H1 (cell line): ENCODE results near the gene SNAPC2. TPM values are rescaled to one million over a fixed set of nuclear protein-coding genes. Genes with fewer than 3 reads are reported as not detected.

Experiments
- CTBP2 ChIP-seq: IDR thresholded peaks from 2 replicates; pipeline ENCODE4 v1.7.0; 2011; ENCODE audit warnings: borderline replicate concordance, mild to moderate bottlenecking, moderate library complexity, mixed read lengths, low read length; ENCODE audit not compliant: insufficient read depth, insufficient read length
- POLR2A ChIP-seq, 2 experiments: IDR thresholded peaks; 1 replicate in 1 of 2; 2 replicates in 1 of 2; pipeline ENCODE4 v1.6.1; 2011; ENCODE audit warnings: low read depth in 2 of 2, low read length in 2 of 2, mild to moderate bottlenecking in 2 of 2; ENCODE audit errors: control extremely low read depth in 1 of 2
- SUZ12 ChIP-seq: fragments of 200-600 bp; sonication (generic); IDR thresholded peaks from 2 replicates; pipeline ENCODE4 v1.6.1; 2012; ENCODE audit warnings: mild to moderate bottlenecking, inconsistent platforms, low read length, moderate library complexity, mixed read lengths
- TAF1 ChIP-seq: IDR thresholded peaks from 2 replicates; pipeline ENCODE4 v1.6.1; 2011; ENCODE audit warnings: mild to moderate bottlenecking, low read depth, low read length
- polyA plus RNA-seq, 7 experiments: library from polyadenylated mRNA; depleted of rRNA in 3 of 7; stranded (reverse) in 5 of 7; unstranded in 2 of 7; fragments of >200 nt in 5 of 7; fragments of 200-250 nt in 2 of 7; gene quantifications; 1 replicate in 5 of 7; 2 replicates in 1 of 7; 4 replicates in 1 of 7; pipeline versions ENCODE4 v1.2.1 to v1.2.3, GENCODE V29; 2011 to 2013; ENCODE audit warnings: missing spikeins in 2 of 7, mixed read lengths in 2 of 7
- total RNA-seq: library from RNA; stranded (reverse); fragmentation: NEBNext Ultra II Directional; extraction: Animal tissue kit (Norgen Biotek cat#: 25700); gene quantifications from 2 replicates; pipeline ENCODE4 v1.2.1, GENCODE V29; 2021

SNAPC2 gene
- total and polyA plus RNA-seq, 2 of the 8 experiments (the other 6 are each of a cell fraction or from before 2014, with no cell fraction given), result 18.2 to 20.3 TPM

DNA sequence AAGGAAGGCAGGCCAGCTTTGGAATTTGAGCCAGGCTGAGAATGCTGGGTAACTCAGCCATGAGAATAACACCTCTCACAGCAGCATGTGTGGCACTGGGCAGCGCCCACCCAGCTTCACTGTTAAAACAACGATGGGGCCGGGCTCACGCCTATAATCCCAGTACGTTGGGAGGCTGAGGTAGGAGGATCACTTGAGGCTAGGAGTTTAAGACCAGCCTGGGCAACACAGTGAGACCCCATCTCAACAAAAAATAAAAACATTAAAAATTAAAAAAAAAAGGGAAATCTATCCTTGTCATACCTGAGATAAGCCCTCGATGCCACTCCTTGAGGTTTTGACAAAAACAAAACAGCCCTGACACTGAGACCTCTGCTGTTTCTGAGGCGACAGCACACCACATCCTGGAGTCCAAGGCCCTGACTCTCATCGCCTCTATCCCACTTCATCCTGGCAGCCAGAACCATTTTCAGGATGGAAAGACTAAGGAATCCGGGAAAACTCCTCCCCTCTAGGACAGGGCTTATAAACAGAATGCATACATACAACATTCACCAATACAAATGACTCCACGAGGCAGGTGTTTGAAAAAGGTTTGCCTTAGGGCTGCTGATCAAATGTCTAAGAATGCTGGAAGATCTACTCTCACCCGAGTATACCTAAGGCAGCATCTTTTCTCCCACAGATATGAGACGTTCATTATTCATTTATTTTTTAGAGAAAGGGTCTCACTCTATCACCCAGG lies 46.0 kb downstream of the SNAPC2 start (continued):
- TF ChIP-seq CTBP2 (no peak), TAF1 (no peak), SUZ12 (no peak), POLR2A (IDR thresholded peaks at IDR 0.05; ENCODE audit: control extremely low read depth in 1 of 2, low read depth in 2 of 2, low read length in 2 of 2) (no peak)
